ENCODE measurements around the gene GRIA2. TPM values are rescaled to one million over a fixed set of nuclear protein-coding genes. Genes with fewer than 3 reads are reported as not detected.
"Not testable (repeated sequence)": the region's sequence is repeated elsewhere in the genome, so short reads cannot be mapped to it uniquely, and the experiment has no call there.

Gene GRIA2
- total and polyA plus RNA-seq, 2 donors (not counting 3 experiments of a cell fraction or from before 2014, with no cell fraction given): not detected

DNA sequence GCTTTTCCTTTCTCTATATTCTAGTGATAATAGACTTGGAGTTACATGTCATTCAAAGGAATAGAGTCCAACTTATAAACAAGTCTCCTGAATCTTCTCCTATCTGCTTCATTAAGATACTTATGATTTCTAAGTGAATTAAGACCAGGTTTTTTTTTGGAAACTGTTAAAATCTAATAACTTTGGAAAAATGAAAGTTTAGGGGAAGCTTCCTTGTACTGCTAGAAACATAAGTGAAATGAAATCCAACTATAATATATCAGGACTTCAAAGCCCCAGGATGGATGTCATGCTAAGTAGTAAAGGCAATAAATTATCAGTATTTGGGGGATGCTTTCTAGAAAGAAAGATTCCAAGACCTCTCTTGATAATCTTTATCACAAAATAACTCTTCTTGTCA, 24.8 kb downstream of the GRIA2 start:
- DNase-seq (ENCODE audit: low read depth, low spot score): no peak
- dilution Hi-C loops (cut with MboI; ENCODE audit: extremely low pct_ligation_motif_present, low sequenced_read_pairs) (no loop called here), intact Hi-C loops (cut with micrococcal nuclease) (no loop called here)
- Histone ChIP-seq H4K20me1 (replicated peaks; ENCODE audit: control insufficient read depth, extremely low read depth, insufficient read depth, low read length) (no peaks in the 10 kb centered on the region), H2AFZ (ENCODE audit: low read depth, low read length) (no peak overlapping the region), H3K4me2 (ENCODE audit: insufficient read depth, low read length) (no peak overlapping the region), H3K9ac (replicated peaks; ENCODE audit: extremely low read depth, insufficient read depth, low read length) (no peak overlapping the region), H3K27ac (ENCODE audit: insufficient read depth, low read depth, low read length) (no peak overlapping the region), H3K27me3 (ENCODE audit: control insufficient read depth in 2 of 2, insufficient read depth in 2 of 2, low read length in 2 of 2) (no peaks in the 10 kb centered on the region), H3K4me3 (replicated peaks in 1 of 3; ENCODE audit: insufficient read depth in 1 of 3, low read depth in 1 of 3, low read length in 3 of 3) (no peak overlapping the region), H3K9me3 (replicated peaks; ENCODE audit: control insufficient read depth, insufficient read depth, low read length) (no peaks in the 10 kb centered on the region), H3K9me1 (replicated peaks; ENCODE audit: control insufficient read depth, extremely low read depth, insufficient read depth, low read length) (no peaks in the 10 kb centered on the region), H3K79me2 (ENCODE audit: control insufficient read depth, insufficient read depth, low read length) (no peaks in the 10 kb centered on the region), H3K4me1 (ENCODE audit: control insufficient read depth, extremely low read depth, insufficient read depth, low read length) (no peaks in the 10 kb centered on the region), H3K36me3 (ENCODE audit: control insufficient read depth in 2 of 2, extremely low read depth in 1 of 2, insufficient read depth in 2 of 2, low read length in 2 of 2) (no peaks in the 10 kb centered on the region)
- BruUV-seq (replicated peaks): no TSS peak
- TF ChIP-seq GATA2 (IDR thresholded peaks at IDR 0.05; ENCODE audit: insufficient read depth, insufficient read length, low read depth, low read length) (no peak), POLR2AphosphoS5 (IDR thresholded peaks at IDR 0.05; ENCODE audit: insufficient read depth, low read depth, low read length) (no peak), POLR2A (IDR thresholded peaks at IDR 0.05; ENCODE audit: low read depth, low read length) (no peak)
- FAIRE-seq: no peak
- POLR2A ChIA-PET: no interaction called here
- CTCF ChIA-PET: interaction anchor here (3.0 kb wide), 1 partner anchor 12 kb away, joined by 15 read pairs; no protein-coding TSS in a partner anchor

GRCh38 chr4:157246964-157247363, 26.4 kb downstream of the GRIA2 start:
- Histone ChIP-seq H3K9me1 (replicated peaks; ENCODE audit: control insufficient read depth, extremely low read depth, insufficient read depth, low read length) (no peaks in the 10 kb centered on the region), H3K4me3 (replicated peaks in 1 of 3; ENCODE audit: insufficient read depth in 1 of 3, low read depth in 1 of 3, low read length in 3 of 3) (no peak overlapping the region), H3K4me1 (ENCODE audit: control insufficient read depth, extremely low read depth, insufficient read depth, low read length) (no peaks in the 10 kb centered on the region), H3K4me2 (ENCODE audit: insufficient read depth, low read length) (no peak overlapping the region), H3K36me3 (ENCODE audit: control insufficient read depth in 2 of 2, extremely low read depth in 1 of 2, insufficient read depth in 2 of 2, low read length in 2 of 2) (no peaks in the 10 kb centered on the region), H3K9ac (replicated peaks; ENCODE audit: extremely low read depth, insufficient read depth, low read length) (no peak overlapping the region), H2AFZ (ENCODE audit: low read depth, low read length) (no peak overlapping the region), H3K27me3 (ENCODE audit: control insufficient read depth in 2 of 2, insufficient read depth in 2 of 2, low read length in 2 of 2) (no peaks in the 10 kb centered on the region), H3K79me2 (ENCODE audit: control insufficient read depth, insufficient read depth, low read length) (no peaks in the 10 kb centered on the region), H3K27ac (ENCODE audit: insufficient read depth, low read depth, low read length) (no peak overlapping the region), H4K20me1 (replicated peaks; ENCODE audit: control insufficient read depth, extremely low read depth, insufficient read depth, low read length) (no peaks in the 10 kb centered on the region), H3K9me3 (replicated peaks; ENCODE audit: control insufficient read depth, insufficient read depth, low read length) (no peaks in the 10 kb centered on the region)
- intact Hi-C loops (cut with micrococcal nuclease) (no loop called here), dilution Hi-C loops (cut with MboI; ENCODE audit: extremely low pct_ligation_motif_present, low sequenced_read_pairs) (no loop called here)
- no peak for FAIRE-seq
- ChIA-PET POLR2A (no interaction called here), CTCF (no interaction called here)
- BruUV-seq (replicated peaks): no TSS peak
- DNase-seq (ENCODE audit: low read depth, low spot score): no peak
- TF ChIP-seq, protein P1, sequence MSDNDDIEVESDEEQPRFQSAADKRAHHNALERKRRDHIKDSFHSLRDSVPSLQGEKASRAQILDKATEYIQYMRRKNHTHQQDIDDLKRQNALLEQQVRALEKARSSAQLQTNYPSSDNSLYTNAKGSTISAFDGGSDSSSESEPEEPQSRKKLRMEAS (IDR thresholded peaks at IDR 0.05; ENCODE audit: insufficient read depth, insufficient read length): no peak
- TF ChIP-seq FOS (IDR thresholded peaks at IDR 0.05; ENCODE audit: borderline replicate concordance, insufficient read depth, low read length) (no peak), CTCF (IDR thresholded peaks at IDR 0.05; ENCODE audit: extremely low read depth in 1 of 2, insufficient read depth in 1 of 2, low read depth in 1 of 2, low read length in 2 of 2) (no peak), MYC (IDR thresholded peaks at IDR 0.05; ENCODE audit: low read depth, low read length) (no peak), GATA2 (IDR thresholded peaks at IDR 0.05; ENCODE audit: insufficient read depth, insufficient read length, low read depth, low read length) (no peak), JUN (IDR thresholded peaks at IDR 0.05; ENCODE audit: borderline replicate concordance, insufficient read depth, insufficient read length, low read depth) (no peak), EZH2 (IDR thresholded peaks at IDR 0.05; ENCODE audit: borderline replicate concordance, low read depth, low read length, severe bottlenecking) (no peak), POLR2AphosphoS5 (IDR thresholded peaks at IDR 0.05; ENCODE audit: insufficient read depth, low read depth, low read length) (no peak), POLR2A (IDR thresholded peaks at IDR 0.05; ENCODE audit: low read depth, low read length) (no peak)

- H3K27ac ChIP-seq (ENCODE audit: insufficient read depth, low read depth, low read length); BruUV-seq (replicated peaks); H3K36me3 ChIP-seq (ENCODE audit: control insufficient read depth in 2 of 2, extremely low read depth in 1 of 2, insufficient read depth in 2 of 2, low read length in 2 of 2); POLR2A ChIA-PET; H3K4me2 ChIP-seq (ENCODE audit: insufficient read depth, low read length); dilution Hi-C loops (cut with MboI; ENCODE audit: extremely low pct_ligation_motif_present, low sequenced_read_pairs); H3K4me1 ChIP-seq (ENCODE audit: control insufficient read depth, extremely low read depth, insufficient read depth, low read length); H3K9ac ChIP-seq (replicated peaks; ENCODE audit: extremely low read depth, insufficient read depth, low read length); CTCF ChIA-PET; H2AFZ ChIP-seq (ENCODE audit: low read depth, low read length); intact Hi-C loops (cut with micrococcal nuclease); FAIRE-seq; H3K4me3 ChIP-seq (replicated peaks in 1 of 3; ENCODE audit: insufficient read depth in 1 of 3, low read depth in 1 of 3, low read length in 3 of 3); DNase-seq (ENCODE audit: low read depth, low spot score); H3K79me2 ChIP-seq (ENCODE audit: control insufficient read depth, insufficient read depth, low read length); H3K9me3 ChIP-seq (replicated peaks; ENCODE audit: control insufficient read depth, insufficient read depth, low read length); H3K27me3 ChIP-seq (ENCODE audit: control insufficient read depth in 2 of 2, insufficient read depth in 2 of 2, low read length in 2 of 2); H3K9me1 ChIP-seq (replicated peaks; ENCODE audit: control insufficient read depth, extremely low read depth, insufficient read depth, low read length); H4K20me1 ChIP-seq (replicated peaks; ENCODE audit: control insufficient read depth, extremely low read depth, insufficient read depth, low read length): not testable (repeated sequence)
These were observed 37.6 kb downstream of the GRIA2 start for GRCh38 chr4:157258165-157258564.
